Left lobe of liver (tissue), 2 donors: ENCODE data around the gene ESYT2. TPM values are rescaled to one million over a fixed set of nuclear protein-coding genes. Genes with fewer than 3 reads are reported as not detected.

Source experiments
- ATAC-seq: fragments of 200-7000 bp; cut with Tn5 transposase; one replicate; pipeline ENCODE4 v1.9.1; 2020; ENCODE audit warnings: mild to moderate bottlenecking, moderate library complexity
- DNase-seq: peaks from one replicate; pipeline ENCODE4 v3.0.0-alpha.2; 2020; ENCODE audit warnings: low spot score
- total RNA-seq: library from RNA; stranded (reverse); gene quantifications from one replicate; pipeline ENCODE4 v1.2.1, GENCODE V29; 2021
- donor health status: DM: no; HTN: no; CAD: no; lungs with moderate emphysema.
- donor health status: DM: no; HTN: yes; CAD: no.

ESYT2 gene
- total RNA-seq, 1 donor from 2014 or later: 19.6 TPM

GRCh38 chr7:158748335-158748734 lies 81.0 kb downstream of the ESYT2 start:
- ATAC-seq (no peak), DNase-seq (no peak)

GRCh38 chr7:158747408-158747807 lies 81.9 kb downstream of the ESYT2 start:
- ATAC-seq: no peak

GRCh38 chr7:158746957-158747356 lies 82.4 kb downstream of the ESYT2 start:
- ATAC-seq (no peak), DNase-seq (no peak)

More at GRCh38 chr7:158747408-158747807, 81.9 kb downstream of the ESYT2 start:
- DNase-seq: no peak

DNA sequence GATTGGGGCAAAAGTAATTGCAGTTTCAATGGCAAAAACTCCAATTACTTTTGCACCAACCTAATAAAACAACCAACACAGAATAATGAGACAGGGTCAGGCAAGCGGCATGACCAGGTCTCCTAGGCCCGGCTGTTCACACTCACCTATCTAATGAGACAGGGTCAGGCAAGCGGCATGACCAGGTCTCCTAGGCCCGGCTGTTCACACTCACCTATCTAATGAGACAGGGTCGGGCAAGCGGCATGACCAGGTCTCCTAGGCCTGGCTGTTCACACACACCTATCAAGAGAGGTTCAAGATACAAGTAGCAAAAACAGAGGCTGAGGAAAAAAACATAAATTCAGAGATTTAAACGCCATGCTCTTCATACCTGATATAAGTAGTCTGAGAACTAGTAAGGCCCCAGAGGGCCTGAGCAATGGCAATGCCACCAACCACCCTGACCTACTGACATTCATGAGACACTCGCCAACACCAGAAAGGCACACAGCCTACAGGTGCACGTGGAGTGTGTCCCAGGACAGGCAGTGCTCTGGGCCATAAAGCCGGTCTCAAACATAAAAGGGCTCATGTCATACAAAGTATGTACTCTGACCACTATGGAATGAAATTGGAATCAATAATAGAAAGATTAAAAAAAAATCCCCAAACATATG lies 84.1 kb downstream of the ESYT2 start:
- ATAC-seq: no peak
- no peak for DNase-seq

DNA sequence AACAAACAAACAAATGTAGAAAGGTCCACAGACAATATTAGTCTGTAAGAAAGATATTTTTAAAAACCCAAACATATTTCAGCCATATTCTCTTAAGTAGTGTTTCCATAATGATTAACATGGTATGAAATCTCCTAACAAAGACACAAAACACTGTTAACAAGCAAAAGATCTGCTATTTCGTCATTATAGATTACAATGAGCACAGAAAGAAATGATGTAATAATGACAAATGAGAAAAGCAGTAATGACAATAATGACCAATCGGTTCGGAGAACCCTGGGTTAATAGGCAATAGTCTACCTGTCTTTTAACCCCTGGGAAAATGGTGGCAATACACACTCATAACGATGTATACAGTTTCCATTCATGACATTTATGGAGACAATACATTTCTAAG lies 85.2 kb downstream of the ESYT2 start:
- no peak for ATAC-seq
- no peak for DNase-seq

- ATAC-seq (no peak), DNase-seq (no peak)
Measured at GRCh38 chr7:158743219-158743618, 86.1 kb downstream of the ESYT2 start.

DNA sequence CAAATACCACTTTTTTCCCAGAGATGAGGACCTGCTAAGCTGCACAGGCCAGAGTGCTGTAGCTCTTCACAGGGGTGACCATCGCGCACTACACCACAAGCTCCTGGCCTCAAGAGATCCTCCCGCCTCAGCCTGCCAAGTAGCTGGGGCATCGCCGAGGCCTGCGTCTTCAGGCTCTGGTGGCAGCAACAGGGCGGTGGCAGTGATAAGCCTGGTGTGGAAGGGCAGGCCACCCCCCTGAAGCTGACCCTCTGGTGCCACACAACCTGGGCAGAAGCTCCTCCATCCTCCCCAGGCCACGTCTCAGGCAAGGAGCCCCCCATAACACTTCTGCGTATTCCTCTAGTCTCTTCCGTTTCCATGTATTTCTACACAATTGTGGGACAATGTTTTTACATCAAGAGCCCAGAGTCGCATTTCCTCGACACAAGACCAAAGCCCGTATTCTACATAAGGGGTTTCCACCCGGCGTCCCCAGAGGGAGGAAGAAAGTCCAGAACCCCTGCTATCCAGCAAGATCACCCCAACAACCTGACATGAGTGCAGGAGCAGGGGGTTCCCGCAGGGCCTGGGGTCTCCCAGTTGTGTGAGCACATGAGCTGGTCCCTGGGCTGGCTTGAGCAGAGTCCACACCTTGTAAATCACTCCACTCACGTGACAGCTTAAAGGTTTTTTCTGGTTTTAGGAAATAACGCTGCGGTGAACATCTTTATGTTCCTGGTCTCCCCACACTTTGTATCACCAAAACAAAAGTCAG lies 87.1 kb downstream of the ESYT2 start:
- DNase-seq: no peak
- ATAC-seq: no peak

GRCh38 chr7:158741294-158741666 lies 88.0 kb downstream of the ESYT2 start:
- no peak for DNase-seq
- no peak for ATAC-seq

DNA sequence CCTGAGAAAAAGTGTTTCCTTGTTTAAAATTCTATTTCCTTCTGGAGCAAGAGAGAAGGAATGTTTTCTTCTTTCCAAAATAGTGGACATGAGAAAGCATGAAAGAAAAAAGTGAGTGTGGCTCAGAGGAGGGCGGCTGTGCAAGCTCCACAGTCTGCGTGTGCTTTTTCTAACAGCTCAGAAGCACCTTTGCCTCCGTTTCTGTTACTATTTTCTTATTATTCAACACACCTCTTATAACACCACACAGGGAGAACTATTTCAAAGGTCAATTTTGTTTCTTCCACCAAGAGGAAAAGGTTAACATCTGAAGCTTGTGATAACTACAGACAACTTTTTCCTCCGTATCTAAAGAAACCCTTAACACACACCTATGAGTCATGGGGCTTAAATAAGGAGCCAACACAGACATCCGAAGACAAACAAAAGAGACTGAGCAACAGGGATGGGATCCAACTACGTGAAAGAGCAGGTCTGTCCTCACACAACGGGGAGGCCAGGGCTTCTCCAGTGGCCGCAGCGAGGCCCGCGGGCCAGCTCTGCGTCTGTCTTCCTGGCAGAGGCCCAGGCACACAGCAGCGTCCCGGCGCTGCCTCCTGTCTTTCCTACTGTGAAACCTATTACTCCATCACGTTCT lies 88.5 kb downstream of the ESYT2 start:
- DNase-seq: no peak
- ATAC-seq: no peak

DNA sequence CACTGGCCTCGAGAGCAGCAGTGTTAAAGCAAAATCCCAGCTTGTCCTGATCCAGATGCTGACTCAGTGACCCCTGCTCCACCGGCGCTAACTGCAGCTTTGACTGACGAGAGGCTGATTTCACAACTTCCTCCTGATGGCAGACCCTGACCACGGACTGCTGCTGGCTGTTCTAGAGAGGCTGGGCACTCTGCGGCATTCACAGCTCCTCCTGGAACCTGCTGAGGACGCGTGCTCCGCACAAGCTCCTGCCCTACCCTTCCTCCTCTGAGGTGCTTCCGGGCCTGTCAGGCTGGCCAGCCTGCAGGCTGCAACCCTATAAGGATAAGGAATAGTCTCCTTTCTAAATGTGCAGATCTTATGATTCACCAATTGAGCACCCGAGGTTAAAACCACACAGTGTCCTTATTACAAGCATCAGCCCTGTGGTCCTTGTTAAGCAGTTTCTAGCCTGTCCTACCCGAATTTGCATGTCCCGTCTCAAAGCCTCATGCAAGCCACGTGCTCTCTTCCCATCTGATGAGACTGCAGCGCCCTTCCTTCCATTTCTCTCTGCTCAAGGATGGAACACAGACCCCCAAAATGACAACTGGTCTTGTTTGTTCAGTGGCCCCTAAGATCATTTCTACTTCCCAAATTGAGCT lies 89.2 kb downstream of the ESYT2 start:
- DNase-seq (no peak), ATAC-seq (peak; percentile 10)

DNA sequence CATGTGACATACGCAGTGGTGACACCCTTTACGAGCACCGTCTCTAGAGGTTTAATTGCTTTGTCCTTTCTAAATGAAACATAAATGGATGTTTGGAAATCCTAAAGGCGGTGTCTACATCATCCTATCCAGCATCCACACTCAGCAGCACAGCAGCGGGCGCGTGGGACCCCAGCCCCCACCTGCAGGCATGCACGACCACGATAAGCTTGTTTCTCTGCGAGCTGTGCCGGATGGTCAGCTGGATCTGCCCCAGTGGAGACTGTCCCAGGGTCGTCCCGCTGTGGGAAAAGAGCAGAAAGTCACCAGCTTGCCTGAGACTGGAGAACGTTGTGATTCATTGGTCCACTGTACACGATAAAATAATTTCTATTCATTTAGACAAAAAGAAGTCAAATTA lies 90.5 kb downstream of the ESYT2 start:
- ATAC-seq: no peak
- no peak for DNase-seq

DNA sequence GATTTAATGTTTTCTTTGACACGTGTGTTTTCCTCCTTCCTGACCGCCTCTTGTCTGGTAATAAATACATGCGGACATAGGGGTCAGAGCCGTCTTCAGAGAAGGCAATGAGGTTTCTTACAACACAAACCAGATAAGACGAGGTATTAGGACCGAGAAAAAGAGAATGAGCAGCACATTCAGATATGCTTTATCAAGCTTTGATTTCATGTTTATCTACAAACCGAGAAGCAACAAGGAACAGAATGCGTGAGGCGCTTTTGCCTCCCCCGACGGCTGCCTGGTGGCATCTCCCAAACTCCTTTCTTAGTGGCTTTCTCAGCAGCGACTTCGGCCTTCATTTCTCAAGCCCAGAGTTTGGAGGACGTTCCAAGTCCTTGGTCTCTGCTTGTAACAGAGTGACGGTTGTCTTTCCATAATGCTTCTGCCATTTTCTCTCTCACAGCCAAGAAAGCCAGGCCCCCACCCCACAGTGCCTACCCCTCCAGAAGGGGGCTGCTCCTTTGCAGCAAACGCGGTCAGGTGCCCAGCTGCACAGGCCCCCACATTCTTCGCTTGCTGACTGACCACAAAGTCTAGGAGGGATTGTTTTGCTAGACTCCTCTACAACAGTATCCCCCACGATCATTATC lies 92.1 kb downstream of the ESYT2 start:
- ATAC-seq (no peak), DNase-seq (no peak)

DNA sequence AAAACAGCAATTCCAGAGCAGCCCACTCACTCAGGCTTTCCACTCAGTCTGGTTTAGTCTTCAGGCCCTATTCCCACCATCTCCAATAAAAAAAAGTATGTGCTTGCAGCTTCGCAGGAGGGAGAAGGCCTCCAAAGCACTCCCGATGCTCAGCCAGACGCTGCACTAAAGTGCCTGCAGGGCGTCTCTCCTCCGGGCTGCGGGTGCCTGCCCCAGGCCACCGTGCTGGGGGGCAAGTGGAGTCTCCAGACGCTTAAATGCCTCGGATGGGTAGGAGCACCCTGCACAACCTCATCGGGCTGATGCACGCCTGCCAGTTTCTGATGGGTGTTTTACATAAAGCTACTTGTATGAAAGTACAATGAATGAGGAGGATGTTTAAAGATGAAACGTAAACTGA lies 93.4 kb downstream of the ESYT2 start:
- no peak for ATAC-seq
- DNase-seq: no peak

GRCh38 chr7:158734861-158735260 lies 94.4 kb downstream of the ESYT2 start:
- DNase-seq (no peak), ATAC-seq (no peak)

- no peak for DNase-seq
- ATAC-seq: no peak
Measured at GRCh38 chr7:158733775-158734494, 95.4 kb downstream of the ESYT2 start.

DNA sequence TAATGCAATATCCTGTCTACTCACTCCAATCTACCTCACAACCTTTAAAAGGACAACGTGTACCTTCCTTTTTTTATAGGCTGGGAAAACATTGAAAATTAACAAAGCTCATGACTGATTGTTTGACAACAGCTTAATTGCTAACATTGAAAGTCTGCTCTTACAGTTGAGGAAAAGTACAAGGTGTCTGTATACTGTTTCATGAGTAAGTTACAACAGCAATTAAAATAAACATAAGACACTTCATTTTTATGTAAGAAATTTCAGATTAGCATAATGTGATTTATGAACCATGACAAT lies 96.1 kb downstream of the ESYT2 start:
- DNase-seq: no peak
- no peak for ATAC-seq

GRCh38 chr7:158732494-158733219 lies 96.7 kb downstream of the ESYT2 start:
- ATAC-seq: no peak
- DNase-seq: no peak

- ATAC-seq (no peak), DNase-seq (no peak)
Measured at GRCh38 chr7:158731761-158732160, 97.5 kb downstream of the ESYT2 start.

- ATAC-seq (no peak), DNase-seq (no peak)
Measured at GRCh38 chr7:158730383-158731346, 98.6 kb downstream of the ESYT2 start.
